Measurements from ENCODE around the gene FRY.

DNA sequence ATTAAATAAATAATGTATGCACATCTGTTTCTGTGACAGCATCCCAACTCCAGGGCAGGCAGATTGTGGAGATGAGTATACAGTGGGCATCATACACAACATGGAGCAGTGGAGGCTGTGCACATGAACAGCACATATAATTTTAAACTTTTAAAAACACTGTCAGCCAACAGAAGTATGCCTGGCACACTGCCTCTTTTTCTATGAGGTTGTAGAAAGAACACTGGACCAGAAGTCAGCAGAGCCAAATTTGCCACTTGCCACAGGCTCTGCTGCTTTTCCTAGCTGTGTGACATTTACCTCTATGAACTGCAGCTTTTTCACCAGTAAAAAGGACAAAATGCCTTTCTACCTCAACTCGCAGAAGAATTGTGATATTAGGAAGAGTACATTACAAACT lies 118.7 kb downstream of the FRY start:
- TF ChIP-seq, protein P1, sequence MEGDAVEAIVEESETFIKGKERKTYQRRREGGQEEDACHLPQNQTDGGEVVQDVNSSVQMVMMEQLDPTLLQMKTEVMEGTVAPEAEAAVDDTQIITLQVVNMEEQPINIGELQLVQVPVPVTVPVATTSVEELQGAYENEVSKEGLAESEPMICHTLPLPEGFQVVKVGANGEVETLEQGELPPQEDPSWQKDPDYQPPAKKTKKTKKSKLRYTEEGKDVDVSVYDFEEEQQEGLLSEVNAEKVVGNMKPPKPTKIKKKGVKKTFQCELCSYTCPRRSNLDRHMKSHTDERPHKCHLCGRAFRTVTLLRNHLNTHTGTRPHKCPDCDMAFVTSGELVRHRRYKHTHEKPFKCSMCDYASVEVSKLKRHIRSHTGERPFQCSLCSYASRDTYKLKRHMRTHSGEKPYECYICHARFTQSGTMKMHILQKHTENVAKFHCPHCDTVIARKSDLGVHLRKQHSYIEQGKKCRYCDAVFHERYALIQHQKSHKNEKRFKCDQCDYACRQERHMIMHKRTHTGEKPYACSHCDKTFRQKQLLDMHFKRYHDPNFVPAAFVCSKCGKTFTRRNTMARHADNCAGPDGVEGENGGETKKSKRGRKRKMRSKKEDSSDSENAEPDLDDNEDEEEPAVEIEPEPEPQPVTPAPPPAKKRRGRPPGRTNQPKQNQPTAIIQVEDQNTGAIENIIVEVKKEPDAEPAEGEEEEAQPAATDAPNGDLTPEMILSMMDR (IDR thresholded peaks at IDR 0.05) = no peak
- TF ChIP-seq POLR2A (IDR thresholded peaks at IDR 0.05) = no peak
